HCEC 1CT (cell line): ENCODE measurements around the gene SREK1.
"Not testable (repeated sequence)": the region's sequence is repeated elsewhere in the genome, so short reads cannot be mapped to it uniquely, and the experiment has no call there.

Experiments used
- DNase-seq: peaks from one replicate; pipeline ENCODE4 v3.0.0-alpha.2; 2017

The SREK1 gene

GRCh38 chr5:66169534-66169933 is 25.4 kb downstream of the SREK1 start:
- no peak for DNase-seq

DNA sequence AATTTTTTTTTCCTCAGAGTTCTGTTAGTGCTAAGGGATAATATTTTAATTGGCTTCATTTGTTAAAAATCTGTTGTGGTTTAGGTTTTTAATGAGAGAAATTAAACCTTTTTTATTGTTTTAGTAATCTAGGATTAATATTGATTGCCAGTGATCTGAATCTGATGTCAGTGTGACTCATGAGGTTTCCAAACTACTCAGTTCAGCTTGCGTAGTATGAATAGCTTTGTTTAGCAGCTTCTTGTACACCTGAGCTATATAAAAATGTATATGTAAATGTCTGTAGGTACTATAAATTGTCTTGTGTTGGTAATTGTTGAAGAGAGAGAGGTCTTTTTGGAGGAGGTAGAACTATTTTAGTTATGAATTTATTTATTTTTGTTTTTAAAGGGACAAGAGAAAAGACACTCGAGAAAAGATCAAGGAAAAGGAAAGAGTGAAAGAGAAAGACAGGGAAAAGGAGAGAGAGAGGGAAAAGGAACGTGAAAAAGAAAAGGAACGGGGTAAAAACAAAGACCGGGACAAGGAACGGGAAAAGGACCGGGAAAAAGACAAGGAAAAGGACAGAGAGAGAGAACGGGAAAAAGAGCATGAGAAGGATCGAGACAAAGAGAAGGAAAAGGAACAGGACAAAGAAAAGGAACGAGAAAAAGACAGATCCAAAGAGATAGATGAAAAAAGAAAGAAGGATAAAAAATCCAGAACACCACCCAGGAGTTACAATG is 26.3 kb downstream of the SREK1 start:
- DNase-seq = no peak

GRCh38 chr5:66171349-66172344 is 27.5 kb downstream of the SREK1 start:
- DNase-seq = peak; percentile 65

- DNase-seq = peak; percentile 20
Observed at GRCh38 chr5:66174338-66174737, 30.2 kb downstream of the SREK1 start.

GRCh38 chr5:66178799-66179198 is 34.7 kb downstream of the SREK1 start:
- DNase-seq = no peak

- DNase-seq = no peak
Observed at GRCh38 chr5:66179297-66180051, 35.4 kb downstream of the SREK1 start.

DNA sequence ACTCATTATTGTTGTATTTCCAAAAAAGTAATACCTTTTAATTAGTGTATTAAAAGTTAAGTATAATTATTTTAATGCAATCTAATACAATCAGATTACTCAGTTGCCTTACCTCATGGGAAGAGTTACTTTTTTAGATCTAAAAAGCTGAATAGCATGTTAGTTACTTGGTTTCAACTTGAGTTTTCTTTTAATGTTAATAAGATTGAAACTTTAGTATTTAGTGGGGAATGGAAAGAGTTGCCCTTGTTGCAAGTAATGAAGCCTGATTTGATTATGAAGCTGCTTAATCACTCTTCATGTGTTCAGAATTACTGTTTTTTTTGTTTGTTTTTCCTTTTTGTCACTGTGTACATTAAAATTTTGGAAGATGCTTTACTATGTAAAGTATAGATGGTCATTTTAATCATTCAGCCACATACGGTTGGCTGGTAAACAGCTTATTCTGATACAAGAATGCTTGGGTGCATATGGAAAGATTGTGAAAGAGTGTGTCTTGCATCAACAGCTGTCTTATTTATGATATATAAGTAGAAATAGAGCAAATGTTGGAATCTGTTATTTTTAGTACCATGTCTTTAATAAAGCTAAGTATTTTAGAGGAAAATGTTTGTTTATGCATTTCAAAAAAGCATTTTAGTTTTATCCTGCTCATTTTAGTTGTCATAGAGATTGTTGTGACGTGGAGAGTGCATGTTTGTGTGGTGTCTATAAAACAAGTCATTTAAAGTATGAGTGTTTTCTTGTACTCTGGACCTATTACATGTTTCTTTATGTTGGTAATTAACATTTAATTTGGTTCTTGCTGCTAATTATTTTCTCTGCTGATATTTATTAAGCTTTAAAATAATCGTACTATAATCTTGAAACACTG is 36.4 kb downstream of the SREK1 start:
- DNase-seq = peak; percentile 6

GRCh38 chr5:66186108-66186507 is 42.0 kb downstream of the SREK1 start:
- no peak for DNase-seq

GRCh38 chr5:66193419-66193818 is 49.3 kb downstream of the SREK1 start:
- DNase-seq = no peak

DNA sequence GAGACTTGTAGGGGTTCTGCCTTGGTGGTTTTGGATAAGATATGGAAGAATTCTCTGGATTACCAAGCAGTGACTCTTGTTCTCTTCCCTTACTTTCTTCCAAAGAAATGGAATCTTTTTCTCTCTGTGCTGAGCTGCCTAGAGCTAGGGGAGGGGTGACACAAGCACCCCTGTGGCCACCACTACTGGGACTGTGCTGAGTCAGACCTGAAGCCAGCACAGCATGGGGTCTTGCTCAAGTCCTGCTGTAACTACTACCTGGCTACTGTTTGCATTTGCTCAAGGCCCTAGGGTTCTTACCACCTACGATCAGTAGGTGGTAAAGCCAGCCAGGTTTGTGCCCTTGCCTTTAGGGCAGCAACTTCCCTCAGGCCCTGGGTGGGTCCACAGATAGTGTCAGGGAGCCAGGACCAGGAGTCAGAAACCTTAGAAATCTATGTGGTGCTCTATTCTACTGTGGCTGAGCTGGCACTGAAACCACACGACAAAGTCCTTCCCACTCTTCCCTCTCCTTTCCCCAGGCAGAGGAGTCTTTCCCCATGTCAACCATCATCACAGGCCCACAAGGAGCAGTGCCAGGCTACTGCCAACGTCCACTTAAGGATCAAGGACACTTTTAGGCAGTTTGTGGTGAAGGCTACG is 53.8 kb downstream of the SREK1 start:
- no peak for DNase-seq

GRCh38 chr5:66198837-66199236 is 54.7 kb downstream of the SREK1 start:
- DNase-seq = no peak

DNA sequence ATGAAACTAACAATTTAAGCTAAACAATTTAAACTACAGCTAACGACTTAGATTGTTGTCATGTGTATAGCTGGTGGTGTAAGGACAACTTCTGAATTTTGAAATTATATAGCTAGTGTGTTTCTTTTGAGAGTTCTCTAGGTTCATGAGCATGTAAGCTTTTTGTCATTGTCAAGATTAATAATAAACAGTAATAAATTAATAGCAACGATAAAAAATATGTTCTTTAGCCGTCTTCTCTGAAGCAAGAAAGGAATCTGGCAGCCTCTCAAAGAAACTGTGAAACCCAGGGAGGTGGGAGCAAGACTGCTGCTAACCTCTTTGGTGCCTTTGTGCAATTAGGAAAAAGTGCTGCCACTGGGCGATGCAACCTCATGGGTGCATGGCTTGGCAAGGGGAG is 59.4 kb downstream of the SREK1 start:
- DNase-seq = no peak

- no peak for DNase-seq
Observed at GRCh38 chr5:66206465-66206864, 62.4 kb downstream of the SREK1 start.

DNA sequence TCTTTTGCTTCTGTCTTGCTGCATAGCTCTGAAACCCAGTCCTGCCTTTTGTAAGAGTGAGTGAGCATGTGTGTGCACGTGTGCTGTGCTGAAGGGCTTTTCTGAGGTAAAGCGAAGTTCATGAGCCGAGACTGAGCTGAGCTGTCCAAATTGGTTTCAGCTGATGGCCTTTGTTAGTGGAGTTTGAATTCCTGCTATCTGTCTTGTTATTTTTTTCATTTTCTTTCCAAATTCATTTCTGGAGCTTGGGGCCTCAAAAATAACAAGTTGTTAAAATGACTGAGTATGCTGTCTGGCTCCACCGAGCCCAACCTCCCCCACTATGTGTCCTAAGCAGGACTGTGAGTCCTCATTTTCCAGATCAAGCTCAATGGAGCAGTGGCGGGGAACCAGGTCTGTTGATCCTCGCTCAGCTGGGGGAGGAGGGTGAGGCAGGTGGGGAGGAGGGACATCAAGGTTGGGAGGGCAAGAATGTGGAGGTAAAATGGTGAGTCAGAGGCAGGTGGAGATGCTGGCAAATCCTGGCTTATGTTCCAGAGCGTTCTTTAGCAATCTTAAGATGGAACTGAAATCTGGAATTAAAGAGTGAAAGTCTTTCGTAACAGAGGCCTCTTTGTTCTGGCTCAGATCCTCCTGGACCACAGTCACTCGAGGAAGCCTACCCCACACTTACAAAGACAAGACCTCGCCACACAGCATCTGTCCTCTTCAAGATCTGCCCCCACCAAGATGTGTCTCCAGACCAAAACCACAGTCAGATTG is 63.9 kb downstream of the SREK1 start:
- DNase-seq = no peak

GRCh38 chr5:66209350-66209749 is 65.2 kb downstream of the SREK1 start:
- no peak for DNase-seq

- no peak for DNase-seq
Observed at GRCh38 chr5:66209794-66210193, 65.7 kb downstream of the SREK1 start.

DNA sequence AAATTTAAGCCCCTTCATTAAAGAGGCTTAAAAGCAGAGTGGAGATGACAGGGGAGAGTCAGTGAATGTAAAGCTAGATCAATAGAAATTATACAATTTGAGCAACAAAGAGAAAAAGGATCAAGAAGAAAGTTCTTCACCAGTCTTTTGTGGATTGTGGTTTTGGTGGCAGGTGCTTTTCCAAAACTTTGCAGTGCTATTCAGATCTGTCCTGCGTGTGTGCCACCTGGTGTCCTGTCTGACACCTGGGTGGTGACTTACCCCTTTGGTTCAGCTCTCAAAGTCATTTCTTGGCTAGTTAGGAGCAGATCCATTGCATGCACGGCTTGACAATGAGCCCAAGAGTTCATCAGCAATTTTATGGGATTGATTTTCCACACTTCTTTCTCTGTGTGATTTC is 69.4 kb downstream of the SREK1 start:
- no peak for DNase-seq

GRCh38 chr5:66222455-66222854 is 78.4 kb downstream of the SREK1 start:
- no peak for DNase-seq

- not testable (repeated sequence) for DNase-seq
Observed at GRCh38 chr5:66222896-66223295, 78.8 kb downstream of the SREK1 start.

DNA sequence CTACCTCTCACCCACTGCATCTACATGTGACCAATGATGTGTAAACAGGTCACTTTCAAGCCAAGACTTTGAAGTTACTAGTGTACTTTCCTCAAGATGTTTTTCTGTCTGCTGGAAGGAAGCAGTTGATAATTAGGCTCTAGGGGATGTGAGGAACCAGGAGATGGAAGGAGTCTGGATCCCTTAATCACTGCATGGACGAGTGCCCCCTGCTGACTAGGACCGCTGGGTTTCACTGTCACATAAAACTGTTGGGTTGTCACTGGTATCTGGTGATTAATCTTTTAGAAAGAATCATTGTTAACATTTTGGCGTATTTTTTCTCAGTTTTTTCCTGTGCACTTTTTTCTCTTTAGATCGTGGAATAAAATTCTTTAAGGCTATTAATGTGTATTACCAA is 79.5 kb downstream of the SREK1 start:
- peak; percentile 13 for DNase-seq

- no peak for DNase-seq
Observed at GRCh38 chr5:66224274-66224673, 80.2 kb downstream of the SREK1 start.
